MM.1S (cell line): ENCODE results near the gene LILRA6.

ENCODE experiments used
- DNase-seq: peaks from one replicate; pipeline ENCODE4 v3.0.0-alpha.2; 2015
- H2AFZ ChIP-seq: fragments of 300-600 bp; sonication (generic); 2 replicates; pipeline ENCODE4 v1.6.0; 2016; ENCODE audit warnings: antibody characterized with exemption, low read length
- H3F3A ChIP-seq: fragments of 300-600 bp; sonication (generic); 2 replicates; pipeline ENCODE4 v1.6.1; 2016; ENCODE audit warnings: mild to moderate bottlenecking, antibody characterized with exemption, low read length, moderate library complexity, mixed read lengths; ENCODE audit not compliant: insufficient read depth
- H3K27ac ChIP-seq: fragments of 300-600 bp; sonication (generic); 2 replicates; pipeline ENCODE4 v1.5.1; 2016; ENCODE audit warnings: mild to moderate bottlenecking, low read length
- H3K27me3 ChIP-seq: fragments of 300-600 bp; sonication (generic); replicated peaks from 2 replicates; pipeline ENCODE4 v1.6.0; 2016; ENCODE audit warnings: low read length; ENCODE audit not compliant: insufficient read depth
- H3K36me3 ChIP-seq: fragments of 300-600 bp; sonication (generic); replicated peaks from 2 replicates; pipeline ENCODE4 v1.6.1; 2016; ENCODE audit warnings: mild to moderate bottlenecking, low read length, mixed read lengths; ENCODE audit not compliant: insufficient read depth
- H3K4me1 ChIP-seq: fragments of 300-600 bp; sonication (generic); 2 replicates; pipeline ENCODE4 v1.6.1; 2016; ENCODE audit warnings: low read length, mixed read lengths
- H3K4me2 ChIP-seq: fragments of 300-600 bp; sonication (generic); 2 replicates; pipeline ENCODE4 v1.6.0; 2016; ENCODE audit warnings: low read depth, low read length
- H3K4me3 ChIP-seq: fragments of 300-600 bp; sonication (generic); 2 replicates; pipeline ENCODE4 v1.5.1; 2016; ENCODE audit warnings: low read length, mixed read lengths
- H3K79me2 ChIP-seq: fragments of 300-600 bp; sonication (generic); 2 replicates; pipeline ENCODE4 v1.6.1; 2016; ENCODE audit warnings: mixed run types, low read length, mixed read lengths
- H3K9ac ChIP-seq: fragments of 300-600 bp; sonication (generic); 2 replicates; pipeline ENCODE4 v1.6.1; 2016; ENCODE audit warnings: low read length, mixed read lengths
- H3K9me2 ChIP-seq: fragments of 300-600 bp; sonication (generic); replicated peaks from 2 replicates; pipeline ENCODE4 v1.6.1; 2016; ENCODE audit warnings: mild to moderate bottlenecking, low read length, mixed read lengths; ENCODE audit not compliant: insufficient read depth
- H3K9me3 ChIP-seq: fragments of 300-600 bp; sonication (generic); replicated peaks from 2 replicates; pipeline ENCODE4 v1.6.1; 2016; ENCODE audit warnings: mild to moderate bottlenecking, low read length, mixed read lengths; ENCODE audit not compliant: insufficient read depth
- H4K20me1 ChIP-seq: fragments of 300-600 bp; sonication (generic); 2 replicates; pipeline ENCODE4 v1.6.1; 2016; ENCODE audit warnings: mild to moderate bottlenecking, low read length, moderate library complexity, mixed read lengths; ENCODE audit not compliant: insufficient read depth
- CTCF ChIP-seq: fragments of 300-600 bp; sonication (generic); IDR thresholded peaks from 2 replicates; pipeline ENCODE4 v1.5.1; 2016; ENCODE audit warnings: antibody characterized with exemption, low read length, mixed read lengths
- EZH2 ChIP-seq: fragments of 300-600 bp; sonication (generic); optimal IDR thresholded peaks from 2 replicates; pipeline ENCODE3; 2017; ENCODE audit warnings: low read depth, mild to moderate bottlenecking, antibody characterized with exemption, low read length, mixed read lengths
- EZH2phosphoT487 ChIP-seq: fragments of 300-600 bp; sonication (generic); IDR thresholded peaks from 2 replicates; pipeline ENCODE4 v1.6.1; 2018; ENCODE audit warnings: antibody characterized with exemption, low read length

Gene LILRA6

GRCh38 chr19:54268936-54269335 is 26.3 kb upstream of the LILRA6 start:
- no peak for DNase-seq

DNA sequence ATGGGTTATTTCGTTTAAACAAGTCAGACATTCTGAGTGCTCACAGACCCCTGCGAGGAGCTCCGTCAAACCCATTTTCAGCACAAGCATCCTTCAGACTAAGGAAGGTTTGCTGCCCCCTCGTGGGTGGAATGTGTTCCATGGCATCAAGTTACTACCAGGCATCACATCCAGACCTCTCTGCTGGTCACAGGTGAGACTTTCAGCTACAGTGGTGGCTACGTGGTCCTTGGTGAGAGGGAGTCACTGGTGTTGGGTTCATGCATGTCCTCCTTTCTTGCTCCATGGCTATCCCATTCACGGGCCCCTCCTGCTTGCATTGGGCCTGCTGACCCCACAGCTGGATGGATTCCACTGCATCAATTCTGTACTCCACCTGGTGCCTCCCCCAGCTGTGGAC is 23.5 kb upstream of the LILRA6 start:
- H3F3A ChIP-seq, result no peaks in the 10 kb centered on the region
- no peak overlapping the region for H2AFZ ChIP-seq
- DNase-seq, result peak; percentile 78
- no peaks in the 10 kb centered on the region for H3K9me2 ChIP-seq
- H3K9ac ChIP-seq, result no peak overlapping the region
- H3K27me3 ChIP-seq, result peaks cover 71% of the 10 kb centered on the region
- H3K4me1 ChIP-seq, result no peaks in the 10 kb centered on the region
- H3K79me2 ChIP-seq, result no peaks in the 10 kb centered on the region
- H3K36me3 ChIP-seq, result no peaks in the 10 kb centered on the region
- no peak overlapping the region for H3K4me3 ChIP-seq
- H3K4me2 ChIP-seq, result no peak overlapping the region
- TF ChIP-seq CTCF, result peak; percentile 84
- no peak for TF ChIP-seq EZH2
- no peaks in the 10 kb centered on the region for H4K20me1 ChIP-seq
- no peak overlapping the region for H3K27ac ChIP-seq
- no peaks in the 10 kb centered on the region for H3K9me3 ChIP-seq

More at GRCh38 chr19:54268936-54269335, 26.3 kb upstream of the LILRA6 start:
- Histone ChIP-seq H3K27me3 (peaks cover 77% of the 10 kb centered on the region), H3K27ac (no peak overlapping the region), H3K9ac (no peak overlapping the region), H3K4me2 (no peak overlapping the region), H4K20me1 (no peaks in the 10 kb centered on the region), H3F3A (no peaks in the 10 kb centered on the region), H3K9me3 (no peaks in the 10 kb centered on the region), H3K36me3 (no peaks in the 10 kb centered on the region), H3K4me1 (no peaks in the 10 kb centered on the region), H3K4me3 (no peak overlapping the region), H3K79me2 (no peaks in the 10 kb centered on the region), H2AFZ (no peak overlapping the region), H3K9me2 (no peaks in the 10 kb centered on the region)
- no peak for TF ChIP-seq CTCF
- no peak for TF ChIP-seq EZH2
- TF ChIP-seq EZH2phosphoT487, result no peak

- Histone ChIP-seq H3F3A (no peaks in the 10 kb centered on the region), H3K79me2 (no peaks in the 10 kb centered on the region), H2AFZ (no peak overlapping the region), H3K36me3 (no peaks in the 10 kb centered on the region), H3K27me3 (peaks cover 68% of the 10 kb centered on the region), H3K9me2 (no peaks in the 10 kb centered on the region), H3K27ac (no peak overlapping the region), H3K9ac (no peak overlapping the region), H3K4me1 (no peaks in the 10 kb centered on the region), H3K9me3 (no peaks in the 10 kb centered on the region), H4K20me1 (no peaks in the 10 kb centered on the region), H3K4me3 (no peak overlapping the region), H3K4me2 (no peak overlapping the region)
- no peak for DNase-seq
- TF ChIP-seq EZH2 (no peak), EZH2phosphoT487 (no peak), CTCF (no peak)
These were observed 19.9 kb upstream of the LILRA6 start for GRCh38 chr19:54262470-54262869.
